Stomach (tissue), 4 donors: ENCODE measurements around the gene SLC27A6.

Source experiments
- CTCF ChIP-seq, 7 experiments: fragments of 450-650 bp in 4 of 7; fragments of 200-600 bp in 3 of 7; sonication (generic) in 3 of 7; IDR thresholded peaks; one replicate each; pipeline ENCODE4 v1.5.1; 2016 to 2019; ENCODE audit warnings: antibody characterized with exemption in 7 of 7, control low read depth in 2 of 7, mild to moderate bottlenecking in 1 of 7
- POLR2A ChIP-seq, 4 donors: fragments of 450-650 bp; IDR thresholded peaks; one replicate each; pipeline ENCODE4 v1.6.1; 2016; ENCODE audit warnings: antibody characterized with exemption in 4 of 4, control low read depth in 2 of 4, mild to moderate bottlenecking in 1 of 4, moderate library complexity in 1 of 4

GRCh38 chr5:129019401-129019908 lies 54.2 kb downstream of the SLC27A6 start:
- TF ChIP-seq POLR2A (IDR thresholded peaks at IDR 0.05): no peak
- TF ChIP-seq CTCF (IDR thresholded peaks at IDR 0.05): no peak
